Measurements from ENCODE around the gene DISC1.
"Not testable (repeated sequence)": the region's sequence is repeated elsewhere in the genome, so short reads cannot be mapped to it uniquely, and the experiment has no call there.

Gene DISC1

GRCh38 chr1:231735941-231736340 lies 109.4 kb downstream of the DISC1 start:
- DNase-seq, result no peak

- no peak for DNase-seq
These were observed 109.9 kb downstream of the DISC1 start for GRCh38 chr1:231736464-231736863.

DNA sequence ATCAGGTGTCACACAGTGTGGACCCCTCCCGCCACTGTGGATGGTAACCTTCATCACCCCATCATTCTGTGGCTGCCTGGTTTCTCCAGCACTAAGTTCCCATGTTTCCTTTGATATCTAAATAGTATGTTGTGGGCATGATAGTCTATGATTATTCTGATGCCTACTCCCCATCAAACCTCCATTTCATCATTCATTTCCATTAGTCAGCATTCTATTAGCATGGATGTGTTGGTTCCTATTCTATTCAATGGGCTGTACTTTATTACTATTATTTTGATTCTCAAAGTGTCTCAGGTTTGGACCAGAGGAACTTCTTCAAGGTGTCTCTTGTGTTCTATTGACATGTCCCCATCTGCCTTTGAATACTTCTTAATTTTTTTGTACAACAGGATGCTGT lies 112.0 kb downstream of the DISC1 start:
- no peak for DNase-seq

DNA sequence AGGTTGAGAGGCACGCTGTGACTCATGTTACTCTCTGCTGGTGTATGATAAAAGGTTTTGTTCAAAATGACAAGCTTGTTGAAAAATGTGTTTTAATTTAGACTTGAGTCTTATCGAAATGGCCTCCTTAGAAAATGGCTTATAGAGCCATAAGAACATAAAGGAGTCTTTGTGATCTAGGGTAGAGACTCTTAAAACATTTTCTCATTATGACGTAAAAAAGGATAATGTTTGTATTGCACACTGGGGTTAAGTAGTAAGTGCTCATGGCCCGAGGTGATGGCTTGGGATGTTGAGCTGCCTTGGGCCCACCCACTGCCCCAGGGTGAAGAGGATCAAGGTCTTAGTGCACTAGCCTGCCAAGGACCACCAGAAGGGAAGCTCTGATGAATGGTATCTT lies 117.4 kb downstream of the DISC1 start:
- DNase-seq, result no peak

GRCh38 chr1:231748760-231749415 lies 122.3 kb downstream of the DISC1 start:
- no peak for DNase-seq

GRCh38 chr1:231750296-231750695 lies 123.7 kb downstream of the DISC1 start:
- no peak for DNase-seq

DNA sequence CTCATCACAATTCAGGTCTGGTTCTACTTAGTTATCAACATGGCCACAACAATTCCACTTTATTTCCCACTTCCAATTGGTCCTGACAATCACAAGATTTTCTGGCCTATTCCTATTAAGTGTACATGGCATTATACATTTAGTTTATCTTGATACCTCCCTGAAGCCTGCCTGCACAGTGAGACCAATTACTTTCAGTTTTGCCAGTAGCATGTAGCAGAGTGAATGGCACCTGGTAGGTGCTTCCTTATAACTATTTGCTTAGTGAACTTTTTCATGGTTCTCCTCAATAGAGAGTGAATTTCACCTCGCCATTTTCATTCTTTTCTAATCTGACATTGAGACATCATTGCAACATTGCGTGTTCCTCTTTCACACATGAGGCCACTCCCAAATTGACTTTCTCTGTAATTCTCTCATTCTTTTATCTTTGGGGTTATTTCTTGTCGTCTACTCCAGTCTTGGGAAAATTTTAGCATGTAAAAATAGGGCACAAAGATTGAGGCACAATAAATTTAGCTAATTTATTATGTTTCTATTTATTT lies 124.3 kb downstream of the DISC1 start:
- no peak for DNase-seq

DNA sequence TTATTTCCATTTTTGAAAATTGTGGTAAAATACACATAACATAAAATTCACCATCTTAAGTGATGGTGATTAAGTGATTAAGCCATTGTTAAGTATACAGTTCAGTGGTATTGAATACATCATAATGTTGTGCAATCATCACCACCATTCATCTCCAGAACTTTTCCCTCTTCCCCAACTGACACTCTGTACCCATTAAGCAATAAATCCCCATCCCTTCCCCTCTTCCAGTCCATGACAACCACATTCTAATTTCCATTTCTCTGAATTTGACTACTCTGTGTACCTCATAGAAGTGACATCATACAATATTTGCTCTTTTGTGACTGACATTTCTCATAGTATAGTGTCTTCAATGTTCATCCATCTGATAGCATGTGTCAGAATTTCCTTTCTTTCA lies 124.8 kb downstream of the DISC1 start:
- no peak for DNase-seq

- DNase-seq, result no peak
These were observed 126.7 kb downstream of the DISC1 start for GRCh38 chr1:231753313-231753712.

GRCh38 chr1:231757101-231757404 lies 130.5 kb downstream of the DISC1 start:
- no peak for DNase-seq

GRCh38 chr1:231757759-231758158 lies 131.2 kb downstream of the DISC1 start:
- DNase-seq, result no peak

DNA sequence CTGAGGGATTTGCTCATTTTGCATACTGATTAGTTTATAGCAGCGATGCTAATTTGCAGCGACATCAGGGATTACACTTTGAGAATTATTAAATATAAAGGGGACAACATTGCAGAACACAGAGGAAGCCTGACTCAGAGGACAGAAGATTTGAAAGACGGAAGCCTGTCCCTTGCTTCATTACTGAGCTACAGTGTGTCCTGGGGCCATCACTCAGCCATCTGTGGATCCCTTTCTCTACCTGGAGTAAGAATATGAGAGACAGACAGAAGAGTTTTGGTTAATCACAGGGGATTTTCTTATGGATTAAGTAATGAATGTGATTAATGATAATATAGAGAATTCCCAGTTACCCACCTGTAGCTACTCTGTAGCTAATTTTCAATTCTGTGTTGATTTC lies 134.7 kb downstream of the DISC1 start:
- DNase-seq, result no peak

GRCh38 chr1:231761747-231762541 lies 135.4 kb downstream of the DISC1 start:
- DNase-seq, result no peak

GRCh38 chr1:231763456-231763855 lies 136.9 kb downstream of the DISC1 start:
- no peak for DNase-seq

- not testable (repeated sequence) for DNase-seq
These were observed 139.2 kb downstream of the DISC1 start for GRCh38 chr1:231765825-231766224.

DNA sequence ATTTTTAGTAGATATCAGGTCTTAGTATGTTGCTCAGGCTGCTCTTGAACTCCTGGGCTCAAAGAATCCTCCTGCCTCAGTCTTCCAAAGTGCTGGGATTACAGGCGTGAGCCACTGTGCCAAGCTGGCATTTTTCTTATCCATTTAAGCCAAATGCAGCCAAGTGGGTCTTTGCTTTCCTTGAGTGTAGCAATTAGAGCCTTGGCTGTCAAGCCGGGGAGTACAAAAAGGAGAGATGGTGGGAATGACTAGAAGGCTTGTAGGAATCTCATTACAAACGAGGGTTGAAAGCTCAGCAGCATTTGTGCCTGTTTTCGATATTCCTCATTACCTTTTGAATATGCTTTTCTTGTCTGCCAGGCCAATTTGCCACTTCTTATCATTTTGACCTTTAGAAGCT lies 140.9 kb downstream of the DISC1 start:
- no peak for DNase-seq

DNA sequence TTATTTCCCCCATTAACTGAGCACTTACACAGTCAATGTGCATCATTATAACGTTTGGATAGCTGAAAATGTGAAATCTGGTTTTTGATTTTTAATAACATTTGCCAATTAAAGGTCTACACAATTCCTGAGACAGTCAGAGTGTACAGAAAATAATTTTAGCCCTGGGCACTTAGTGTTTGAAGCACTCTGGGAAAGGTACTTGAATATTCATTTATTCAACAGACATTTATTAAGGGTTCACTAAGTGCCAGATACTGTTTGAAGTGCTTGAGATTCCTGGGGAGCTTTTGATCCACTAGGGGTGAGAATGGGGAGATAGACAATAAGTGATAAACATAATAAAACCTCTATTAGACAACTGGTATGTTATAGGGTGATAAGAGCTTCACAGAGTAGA lies 141.8 kb downstream of the DISC1 start:
- no peak for DNase-seq

GRCh38 chr1:231770506-231771175 lies 144.1 kb downstream of the DISC1 start:
- no peak for DNase-seq

DNA sequence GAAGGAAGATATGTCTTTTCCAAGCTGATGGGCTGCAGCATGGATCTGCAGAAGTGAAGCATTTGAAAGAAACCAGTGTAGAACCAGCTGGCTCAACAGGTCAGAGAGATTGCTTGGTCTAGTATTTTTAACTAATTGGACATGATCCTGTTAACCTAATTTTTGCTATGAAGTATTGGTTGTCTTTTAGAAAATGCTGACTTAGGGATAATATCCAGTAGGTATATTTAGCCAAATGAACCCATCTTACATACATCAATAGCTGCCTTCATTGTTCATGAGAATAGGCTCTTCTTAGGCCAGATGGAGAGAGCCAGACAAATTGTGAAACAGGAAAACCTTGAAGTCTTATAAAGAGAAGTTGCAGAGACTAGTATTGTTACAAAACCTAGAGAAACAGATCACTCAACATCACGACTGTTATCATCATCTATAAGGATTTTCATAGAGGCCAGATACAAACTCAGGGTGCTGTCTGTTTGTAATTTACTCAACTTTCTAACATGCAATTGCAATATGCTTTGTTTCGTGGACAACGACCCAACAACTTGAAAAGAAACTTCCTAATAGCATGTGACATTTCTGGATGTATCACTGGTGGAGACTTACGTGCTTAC lies 148.2 kb downstream of the DISC1 start:
- no peak for DNase-seq

- no peak for DNase-seq
These were observed 149.6 kb downstream of the DISC1 start for GRCh38 chr1:231776010-231776756.

DNA sequence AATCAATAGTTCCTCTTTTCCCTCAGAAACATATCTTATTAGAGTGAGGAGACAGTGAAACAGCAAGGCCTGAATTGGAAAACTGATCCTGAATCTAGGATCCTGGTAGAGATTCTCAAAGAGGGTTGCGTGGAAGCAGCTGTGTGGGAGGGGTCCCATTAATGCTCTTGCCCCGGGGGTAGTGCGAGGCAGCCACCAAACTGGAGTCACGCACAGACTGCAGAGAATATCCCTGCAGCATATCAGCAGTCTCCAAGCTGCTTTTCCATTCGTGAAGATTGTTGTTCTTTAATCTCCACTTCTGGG lies 150.1 kb downstream of the DISC1 start:
- no peak for DNase-seq

DNA sequence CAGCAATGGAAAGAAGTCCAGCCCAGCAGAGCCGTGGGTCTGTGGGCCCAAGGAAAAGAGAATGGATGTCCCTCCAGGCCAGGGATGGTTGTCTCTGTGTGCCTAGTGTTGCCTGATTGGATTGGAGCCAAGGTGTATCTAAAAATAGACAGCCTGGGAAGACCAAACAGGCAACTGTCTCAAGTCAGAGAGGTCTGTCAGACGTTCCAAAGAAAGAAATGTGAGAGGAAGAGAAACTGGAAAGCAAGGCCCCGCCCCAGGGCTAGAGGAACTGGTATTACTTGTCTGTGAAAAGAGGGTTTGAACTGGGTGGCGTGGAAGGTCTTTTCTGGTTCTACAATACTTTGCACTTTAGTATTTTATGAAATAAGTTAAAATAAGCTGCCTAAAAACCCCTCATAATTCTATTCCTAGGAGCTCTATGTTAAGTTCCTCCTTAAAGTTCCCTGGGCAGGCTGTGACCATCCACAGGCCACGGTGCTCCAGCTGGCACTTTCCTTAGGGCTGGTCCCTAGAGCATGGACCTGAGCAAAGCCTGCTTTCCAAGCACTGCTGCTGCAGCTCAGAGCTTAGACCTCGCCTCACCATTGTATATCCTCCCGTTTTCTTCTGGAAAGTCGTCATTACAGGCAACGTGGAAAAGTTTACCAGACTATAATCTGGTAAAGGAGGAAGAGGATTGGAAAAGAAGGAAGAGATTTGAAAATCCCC lies 151.6 kb downstream of the DISC1 start:
- DNase-seq, result no peak
